ENCODE measurements around the gene PITRM1. TPM values are rescaled to one million over a fixed set of nuclear protein-coding genes. Genes with fewer than 3 reads are reported as not detected.
"Not testable (repeated sequence)": the region's sequence is repeated elsewhere in the genome, so short reads cannot be mapped to it uniquely, and the experiment has no call there.

PITRM1 gene
- total and polyA plus RNA-seq, 2 experiments from 2014 or later, result 44.1 to 45.9 TPM

GRCh38 chr10:3190817-3191216, 18.2 kb upstream of the PITRM1 start:
- Histone ChIP-seq H3K27ac (no peak overlapping the region), H2AFZ (no peak overlapping the region), H3K9me2 (replicated peaks; ENCODE audit: insufficient read depth) (no peaks in the 10 kb centered on the region), H3K4me2 (no peak overlapping the region), H3K9me3 (ENCODE audit: low read depth) (no peaks in the 10 kb centered on the region), H3K4me1 (ENCODE audit: insufficient read depth) (peaks cover 3% of the 10 kb centered on the region), H3K27me3 (no peaks in the 10 kb centered on the region), H3K36me3 (replicated peaks; ENCODE audit: insufficient read depth, low read depth) (no peaks in the 10 kb centered on the region), H4K20me1 (ENCODE audit: insufficient read depth, poor library complexity, severe bottlenecking) (no peaks in the 10 kb centered on the region), H3K79me2 (no peaks in the 10 kb centered on the region), H3K4me3 (no peak overlapping the region)
- no peak for DNase-seq (ENCODE audit: low spot score)
- 92% methylated on average over 3 of the region's 3 CpGs for WGBS (ENCODE audit: low lambda C conversion rate, missing lambda C conversion rate)
- TF ChIP-seq EZH2 (IDR thresholded peaks at IDR 0.05; ENCODE audit: borderline replicate concordance) (no peak), CTCF (IDR thresholded peaks at IDR 0.05; ENCODE audit: poor library complexity) (no peak), EZH2phosphoT487 (IDR thresholded peaks at IDR 0.05; ENCODE audit: low read depth, severe bottlenecking, unreplicated experiment) (no peak)

GRCh38 chr10:3187229-3187628, 14.6 kb upstream of the PITRM1 start:
- H3K4me1 ChIP-seq (ENCODE audit: insufficient read depth); H2AFZ ChIP-seq; DNase-seq (ENCODE audit: low spot score); H3K9me2 ChIP-seq (replicated peaks; ENCODE audit: insufficient read depth); H3K4me3 ChIP-seq; H3K27me3 ChIP-seq; H3K79me2 ChIP-seq; H3K9me3 ChIP-seq (ENCODE audit: low read depth); H3K4me2 ChIP-seq; H3K27ac ChIP-seq; H3K36me3 ChIP-seq (replicated peaks; ENCODE audit: insufficient read depth, low read depth); H4K20me1 ChIP-seq (ENCODE audit: insufficient read depth, poor library complexity, severe bottlenecking): not testable (repeated sequence)
- WGBS (ENCODE audit: low lambda C conversion rate, missing lambda C conversion rate), result 88% methylated on average over 3 of the region's 3 CpGs

- TF ChIP-seq CTCF (IDR thresholded peaks at IDR 0.05; ENCODE audit: poor library complexity) (no peak), EZH2 (IDR thresholded peaks at IDR 0.05; ENCODE audit: borderline replicate concordance) (no peak), EZH2phosphoT487 (IDR thresholded peaks at IDR 0.05; ENCODE audit: low read depth, severe bottlenecking, unreplicated experiment) (no peak)
Measured at GRCh38 chr10:3186368-3186767, 13.8 kb upstream of the PITRM1 start.

GRCh38 chr10:3185386-3185785, 12.8 kb upstream of the PITRM1 start:
- no peak overlapping the region for H3K27ac ChIP-seq
- no peaks in the 10 kb centered on the region for H4K20me1 ChIP-seq (ENCODE audit: insufficient read depth, poor library complexity, severe bottlenecking)
- no peak overlapping the region for H2AFZ ChIP-seq
- H3K9me3 ChIP-seq (ENCODE audit: low read depth), result no peaks in the 10 kb centered on the region
- H3K4me2 ChIP-seq, result no peak overlapping the region
- TF ChIP-seq EZH2 (IDR thresholded peaks at IDR 0.05; ENCODE audit: borderline replicate concordance) (no peak), EZH2phosphoT487 (IDR thresholded peaks at IDR 0.05; ENCODE audit: low read depth, severe bottlenecking, unreplicated experiment) (no peak), CTCF (IDR thresholded peaks at IDR 0.05; ENCODE audit: poor library complexity) (no peak)
- H3K79me2 ChIP-seq, result no peaks in the 10 kb centered on the region
- WGBS (ENCODE audit: low lambda C conversion rate, missing lambda C conversion rate), result 92% methylated on average over 6 of the region's 6 CpGs
- H3K4me1 ChIP-seq (ENCODE audit: insufficient read depth), result no peaks in the 10 kb centered on the region
- no peak overlapping the region for H3K4me3 ChIP-seq
- H3K36me3 ChIP-seq (replicated peaks; ENCODE audit: insufficient read depth, low read depth), result no peaks in the 10 kb centered on the region
- H3K27me3 ChIP-seq, result peaks cover 2% of the 10 kb centered on the region
- H3K9me2 ChIP-seq (replicated peaks; ENCODE audit: insufficient read depth), result no peaks in the 10 kb centered on the region
- DNase-seq (ENCODE audit: low spot score), result no peak

More at GRCh38 chr10:3186368-3186767, 13.8 kb upstream of the PITRM1 start:
- Histone ChIP-seq H3K4me1 (ENCODE audit: insufficient read depth) (no peaks in the 10 kb centered on the region), H3K27me3 (peaks cover 2% of the 10 kb centered on the region), H3K9me3 (ENCODE audit: low read depth) (no peaks in the 10 kb centered on the region), H3K79me2 (no peaks in the 10 kb centered on the region), H2AFZ (no peak overlapping the region), H3K9me2 (replicated peaks; ENCODE audit: insufficient read depth) (no peaks in the 10 kb centered on the region), H3K36me3 (replicated peaks; ENCODE audit: insufficient read depth, low read depth) (no peaks in the 10 kb centered on the region), H3K4me3 (no peak overlapping the region), H3K27ac (no peak overlapping the region), H4K20me1 (ENCODE audit: insufficient read depth, poor library complexity, severe bottlenecking) (no peaks in the 10 kb centered on the region), H3K4me2 (no peak overlapping the region)
- 94% methylated on average over 6 of the region's 6 CpGs for WGBS (ENCODE audit: low lambda C conversion rate, missing lambda C conversion rate)
- DNase-seq (ENCODE audit: low spot score), result no peak

Data from hepatocyte (in vitro differentiated cells).